K562 (cell line): ENCODE data around the gene SYT15. TPM values are rescaled to one million over a fixed set of nuclear protein-coding genes. Genes with fewer than 3 reads are reported as not detected.

ENCODE experiments used
- ATAC-seq: fragments of 200-7000 bp; cut with Tn5 transposase; 3 replicates; pipeline ENCODE4 v1.9.1; 2020; ENCODE audit warnings: moderate library complexity
- BruUV-seq: library from RNA; stranded (reverse); fragments of 400-500 nt; replicated peaks from 2 replicates; lab custom pipeline; 2021; lab: Mats Ljungman, UMichigan
- CTCF ChIA-PET: fragments of 300-600 bp; formaldehyde crosslinking; extraction: SDS; loops from one replicate; lab custom pipeline; 2021; ENCODE audit warnings: low intra/inter-chr PET ratio; lab: Yijun Ruan, JAX
- POLR2A ChIA-PET: fragments of 300-600, 350-650 bp; sonication (Branson Sonifier 250); formaldehyde crosslinking; extraction: SDS; loops from one replicate; lab custom pipeline; 2021; ENCODE audit warnings: antibody characterized with exemption, inconsistent platforms; lab: Yijun Ruan, JAX
- DNase-seq, 4 experiments: peaks; one replicate each; pipeline versions ENCODE4 v3.0.0 to v3.0.0-alpha.2; 2011 to 2018; ENCODE audit warnings: low spot score in 3 of 4, mixed read lengths in 3 of 4; ENCODE audit errors: extremely low read depth in 1 of 4
- FAIRE-seq: peaks from 2 replicates; lab custom pipeline; 2011; peaks lifted over from hg19 to GRCh38; lab: Jason Lieb, UNC
- H2AFZ ChIP-seq: 2 replicates; pipeline ENCODE4 v1.6.0; 2011; ENCODE audit warnings: low read depth, low read length, control low read depth, inconsistent platforms
- H3K27ac ChIP-seq: fragments of 200-600 bp; 3 replicates; pipeline ENCODE4 v1.8.0; 2011; ENCODE audit warnings: low read depth, mild to moderate bottlenecking, control low read depth, inconsistent platforms, low read length, moderate library complexity, mixed read lengths; ENCODE audit errors: extremely low read depth
- H3K27me3 ChIP-seq, 2 experiments: fragments of 300-600 bp in 1 of 2; 2 replicates in 1 of 2; 3 replicates in 1 of 2; pipeline versions ENCODE4 v1.6.0 to v1.8.0; 2011; ENCODE audit warnings: inconsistent platforms in 2 of 2, low read length in 2 of 2, mild to moderate bottlenecking in 1 of 2, mixed read lengths in 1 of 2, moderate library complexity in 1 of 2; ENCODE audit not compliant: control insufficient read depth in 2 of 2, insufficient read depth in 2 of 2
- H3K36me3 ChIP-seq: fragments of 300-600 bp; 3 replicates; pipeline ENCODE4 v1.8.0; 2011; ENCODE audit warnings: mild to moderate bottlenecking, low read length, inconsistent platforms; ENCODE audit not compliant: control insufficient read depth, insufficient read depth
- H3K4me1 ChIP-seq, 2 experiments: fragments of 200-600 bp in 1 of 2; replicated peaks in 1 of 2; 2 replicates in 1 of 2; 3 replicates in 1 of 2; pipeline versions ENCODE4 v1.5.1 to v1.8.0; 2011; ENCODE audit warnings: inconsistent platforms in 2 of 2, low read length in 2 of 2, mild to moderate bottlenecking in 1 of 2, mixed read lengths in 1 of 2, moderate library complexity in 1 of 2; ENCODE audit not compliant: control insufficient read depth in 2 of 2, insufficient read depth in 2 of 2
- H3K4me2 ChIP-seq: 2 replicates; pipeline ENCODE4 v1.6.1; 2011; ENCODE audit warnings: low read length, control low read depth, inconsistent platforms, mixed read lengths; ENCODE audit not compliant: insufficient read depth
- H3K4me3 ChIP-seq: fragments of 200-600 bp; sonication (generic), shearing (Covaris generic); 2 replicates; pipeline ENCODE4 v1.5.1; 2016; ENCODE audit warnings: control low read depth, inconsistent platforms
- H3K79me2 ChIP-seq: fragments of 200-600 bp; 3 replicates; pipeline ENCODE4 v1.8.0; 2011; ENCODE audit warnings: low read length, inconsistent platforms; ENCODE audit not compliant: control insufficient read depth, insufficient read depth
- H3K9ac ChIP-seq, 2 experiments: 2 replicates each; pipeline versions ENCODE4 v1.6.0 to v1.6.1; 2011; ENCODE audit warnings: low read depth in 2 of 2, low read length in 2 of 2, control low read depth in 1 of 2, inconsistent platforms in 1 of 2, mild to moderate bottlenecking in 1 of 2, mixed read lengths in 1 of 2; ENCODE audit not compliant: insufficient read depth in 1 of 2
- H3K9me1 ChIP-seq: one replicate; pipeline ENCODE4 v1.6.0; 2011; ENCODE audit warnings: inconsistent platforms, mild to moderate bottlenecking, low read length, moderate library complexity; ENCODE audit not compliant: control insufficient read depth, insufficient read depth
- H3K9me3 ChIP-seq: replicated peaks from 2 replicates; pipeline ENCODE4 v1.5.1; 2011; ENCODE audit warnings: low read depth, low read length, inconsistent platforms; ENCODE audit not compliant: control insufficient read depth, insufficient read depth
- H4K20me1 ChIP-seq: replicated peaks from 2 replicates; pipeline ENCODE4 v1.6.1; 2011; ENCODE audit warnings: low read length, inconsistent platforms, mixed read lengths; ENCODE audit not compliant: control insufficient read depth, insufficient read depth
- ARID3B ChIP-seq: fragments of 250-450 bp; sonication (Bioruptor Pico); IDR thresholded peaks from 2 replicates; pipeline ENCODE4 v1.4.0; 2020; ENCODE audit warnings: borderline replicate concordance
- CBX5 ChIP-seq: IDR thresholded peaks from 2 replicates; pipeline ENCODE4 v1.6.1; 2014; ENCODE audit warnings: low read depth, borderline replicate concordance
- GATA2 ChIP-seq: sonication (generic); formaldehyde crosslinking; IDR thresholded peaks from 2 replicates; pipeline ENCODE4 v1.4.0; 2020; ENCODE audit warnings: mild to moderate bottlenecking, missing genetic modification reagents
- MAZ ChIP-seq, 2 experiments: fragments of 450-650 bp in 1 of 2; sonication (generic) in 1 of 2; formaldehyde crosslinking; IDR thresholded peaks in 1 of 2; conservative IDR thresholded peaks in 1 of 2; 2 replicates each; pipeline versions ENCODE4 v1.4.0 to v1.5.0; 2020; ENCODE audit warnings: mild to moderate bottlenecking in 1 of 2, missing genetic modification reagents in 1 of 2
- MCM3 ChIP-seq: fragments of 450-650 bp; IDR thresholded peaks from 2 replicates; pipeline ENCODE4 v1.6.1; 2016
- MCM7 ChIP-seq, 2 experiments: fragments of 450-650 bp; IDR thresholded peaks; 2 replicates each; pipeline ENCODE4 v1.6.1; 2016 to 2018
- MYBL2 ChIP-seq, 2 experiments: fragments of 450-650 bp in 1 of 2; sonication (generic) in 1 of 2; formaldehyde crosslinking in 1 of 2; IDR thresholded peaks; 2 replicates each; pipeline versions ENCODE4 v1.6.1 to v1.8.1; 2017 to 2022; ENCODE audit warnings: borderline replicate concordance in 1 of 2, inconsistent platforms in 1 of 2, low read depth in 1 of 2, mild to moderate bottlenecking in 1 of 2, missing genetic modification reagents in 1 of 2, moderate library complexity in 1 of 2
- NR4A1 ChIP-seq, 2 experiments: fragments of 250-450 bp in 1 of 2; fragments of 450-650 bp in 1 of 2; sonication (Bioruptor Pico) in 1 of 2; IDR thresholded peaks; 2 replicates each; pipeline versions ENCODE4 v1.4.0 to v1.6.1; 2016 to 2020; ENCODE audit warnings: mild to moderate bottlenecking in 2 of 2, missing compliant biosample characterization in 1 of 2, missing genetic modification characterization in 1 of 2, moderate library complexity in 1 of 2
- ZNF184 ChIP-seq: sonication (generic); formaldehyde crosslinking; IDR thresholded peaks from 2 replicates; pipeline ENCODE4 v1.5.0; 2020; ENCODE audit warnings: missing genetic modification reagents
- ZNF699 ChIP-seq: fragments of 250-450 bp; sonication (Bioruptor Pico); IDR thresholded peaks from 2 replicates; pipeline ENCODE4 v1.8.0; 2021; ENCODE audit warnings: mild to moderate bottlenecking, moderate library complexity; ENCODE audit not compliant: insufficient replicate concordance
- WGBS: fragments of 100-300 bp; shearing (Covaris generic); methylation state at CpG from one replicate; pipeline ENCODE4 v1.1.6; 2016; ENCODE audit warnings: low coverage, mixed read lengths; ENCODE audit not compliant: insufficient coverage; ENCODE audit errors: missing lambda C conversion rate; 5-methylcytosine and 5-hydroxymethylcytosine counted together
- in situ Hi-C: fragments of 300-500 bp; cut with MboI; formaldehyde crosslinking; loops from 4 replicates; pipeline ENCODE4 v1.15.0; 2018; ENCODE audit warnings: inconsistent platforms, mixed read lengths
- intact Hi-C: fragments of 100-400 bp; cut with micrococcal nuclease; formaldehyde crosslinking; loops from 2 replicates; pipeline ENCODE4 v1.14.2; 2022
- polyA plus RNA-seq, 8 experiments: library from polyadenylated mRNA; depleted of rRNA in 4 of 8; stranded (reverse) in 5 of 8; unstranded in 3 of 8; fragments of >200 nt; fragmentation: Nextera tagmentation in 2 of 8; fragmentation: Illumina TruSeq in 1 of 8; extraction: Ambion mirVana in 2 of 8; extraction: Trizol in 1 of 8; gene quantifications; 2 replicates each; pipeline versions ENCODE4 v1.2.1 to v1.2.3, GENCODE V29; 2011 to 2014; ENCODE audit warnings: inconsistent platforms in 1 of 8, missing spikeins in 1 of 8
- total RNA-seq, 7 experiments: library from RNA; depleted of rRNA in 6 of 7; stranded (reverse); fragments of >200 nt in 6 of 7; fragmentation: Illumina TruSeq in 2 of 7; extraction: Trizol in 2 of 7; gene quantifications; 2 replicates each; pipeline versions ENCODE4 v1.2.1 to v1.2.3, GENCODE V29; 2011 to 2021; ENCODE audit warnings: low replicate concordance in 1 of 7
- TF ChIP-seq, protein P1 (sequence below), 2 experiments: fragments of 200-800 bp in 1 of 2; sonication (Bioruptor generic) in 1 of 2; sonication (generic) in 1 of 2; formaldehyde crosslinking in 1 of 2; IDR thresholded peaks in 1 of 2; conservative IDR thresholded peaks in 1 of 2; 2 replicates each; pipeline versions ENCODE4 v1.5.0 to v1.6.1; 2016 to 2020; ENCODE audit warnings: missing compliant biosample characterization in 1 of 2, missing genetic modification characterization in 1 of 2, missing genetic modification reagents in 1 of 2

SYT15 gene
- total and polyA plus RNA-seq, 9 of the 15 experiments (the other 6 are each of a cell fraction or from before 2014, with no cell fraction given): 0.05 to 0.82 (median 0.21) TPM; not detected in 1

DNA sequence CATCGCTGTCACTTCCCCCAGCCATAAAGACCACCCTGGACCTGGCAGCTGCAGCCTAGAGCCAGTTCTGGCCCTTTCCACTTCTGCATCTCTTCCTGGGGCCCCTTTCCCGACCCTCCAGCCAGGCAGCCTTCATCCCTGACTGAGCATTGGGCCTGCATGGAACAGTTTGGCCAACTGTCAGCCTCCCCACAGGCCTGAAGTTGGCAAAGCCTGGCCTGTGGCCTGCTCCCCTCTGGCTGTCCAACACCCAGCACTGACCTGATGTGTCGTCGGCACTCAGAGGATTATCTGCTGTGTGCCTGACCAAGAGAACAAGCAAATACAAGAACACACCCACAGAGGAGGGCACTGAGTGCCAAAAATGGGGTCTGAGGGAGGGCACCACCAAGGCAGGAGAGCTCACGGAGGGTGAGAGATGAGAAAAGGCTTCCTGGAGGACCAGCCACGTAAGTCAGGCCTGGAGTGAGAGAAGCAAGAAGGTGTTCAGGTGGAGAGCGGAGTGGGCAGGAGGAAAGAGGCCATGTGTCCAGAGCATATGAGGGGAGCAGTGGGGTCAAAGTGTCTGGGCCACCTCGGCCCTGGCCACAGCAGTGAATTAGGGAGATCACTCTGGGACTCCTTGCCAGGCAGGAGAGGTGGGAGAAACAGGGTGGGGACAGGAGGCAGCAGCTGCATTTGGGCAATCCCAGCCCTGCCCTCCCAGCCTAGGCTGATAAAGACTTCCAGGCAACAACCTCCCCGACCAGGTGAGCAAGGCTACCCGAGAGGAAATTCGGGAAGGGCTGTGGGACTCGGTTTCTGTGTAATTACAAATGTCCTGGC lies 27.0 kb upstream of the SYT15 start:
- Histone ChIP-seq H3K9me1 (no peaks in the 10 kb centered on the region), H4K20me1 (peaks cover 61% of the 10 kb centered on the region), H3K4me2 (no peak overlapping the region), H3K27ac (no peak overlapping the region), H3K79me2 (no peaks in the 10 kb centered on the region), H3K9me3 (no peaks in the 10 kb centered on the region), H3K4me3 (no peak overlapping the region), H3K27me3 (peaks cover 49 to 92% of the 10 kb centered on the region in 2 experiments; a peak in 4 of 5 replicates), H3K9ac (no peak overlapping the region), H3K36me3 (no peaks in the 10 kb centered on the region), H2AFZ (no peak overlapping the region), H3K4me1 (peaks cover 7 to 30% of the 10 kb centered on the region in 2 experiments; a peak in 4 of 5 replicates)
- ChIA-PET CTCF (no interaction called here), POLR2A (interaction anchor here (0.6 to 1.9 kb wide), 7 partner anchors 8 to 1601 kb away, joined by 3 to 6 read pairs (median 4); no protein-coding TSS in a partner anchor)
- ATAC-seq: no peak
- TF ChIP-seq MYBL2 (IDR thresholded peaks at IDR 0.05; ENCODE audit: low read depth) (no peak), MYBL2 (CRISPR knock-in tag; IDR thresholded peaks at IDR 0.05; ENCODE audit: borderline replicate concordance) (0 out of 2 replicates have a peak, but pooled peaks have one; percentile 26), MCM7 (IDR thresholded peaks at IDR 0.05) (0 out of 4 replicates have a peak, but pooled peaks of 1 of the 2 experiments have one; percentile 19), NR4A1 (CRISPR knock-in tag; IDR thresholded peaks at IDR 0.05) (0 out of 2 replicates have a peak, but pooled peaks have one; percentile 0), NR4A1 (tag; IDR thresholded peaks at IDR 0.05) (no peak), CBX5 (no peak), ZNF699 (no peak), GATA2 (CRISPR knock-in tag) (no peak), ARID3B (CRISPR knock-in tag) (0 out of 2 replicates have a peak, but pooled peaks have one; percentile 47), MAZ (CRISPR knock-in tag; conservative IDR thresholded peaks at IDR 0.05 in 1 of 2, IDR thresholded peaks at IDR 0.05 in 1 of 2) (0 out of 4 replicates have a peak, but pooled peaks of 1 of the 2 experiments have one; percentile 10), MCM3 (peak; percentile 72; the same call in 1 of the 2 replicates), ZNF184 (CRISPR knock-in tag) (0 out of 2 replicates have a peak, but pooled peaks have one; percentile 35)
- TF ChIP-seq, protein P1, sequence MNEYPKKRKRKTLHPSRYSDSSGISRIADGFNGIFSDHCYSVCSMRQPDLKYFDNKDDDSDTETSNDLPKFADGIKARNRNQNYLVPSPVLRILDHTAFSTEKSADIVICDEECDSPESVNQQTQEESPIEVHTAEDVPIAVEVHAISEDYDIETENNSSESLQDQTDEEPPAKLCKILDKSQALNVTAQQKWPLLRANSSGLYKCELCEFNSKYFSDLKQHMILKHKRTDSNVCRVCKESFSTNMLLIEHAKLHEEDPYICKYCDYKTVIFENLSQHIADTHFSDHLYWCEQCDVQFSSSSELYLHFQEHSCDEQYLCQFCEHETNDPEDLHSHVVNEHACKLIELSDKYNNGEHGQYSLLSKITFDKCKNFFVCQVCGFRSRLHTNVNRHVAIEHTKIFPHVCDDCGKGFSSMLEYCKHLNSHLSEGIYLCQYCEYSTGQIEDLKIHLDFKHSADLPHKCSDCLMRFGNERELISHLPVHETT (CRISPR knock-in tag; conservative IDR thresholded peaks at IDR 0.05 in 1 of 2, IDR thresholded peaks at IDR 0.05 in 1 of 2): peak in 1 of 2 experiments; percentile 63; a peak in 1 of 4 replicates
- in situ Hi-C loops (no loop called here), intact Hi-C loops (no loop called here)
- DNase-seq: no peak
- no TSS peak for BruUV-seq
- no peak for FAIRE-seq
- WGBS: under 1% methylated on average over 12 of the region's 12 CpGs
